Neural crest cell (in vitro differentiated cells): ENCODE results near the gene TMEM95. TPM values are rescaled to one million over a fixed set of nuclear protein-coding genes. Genes with fewer than 3 reads are reported as not detected.

ENCODE experiments used
- DNase-seq: peaks from one replicate; pipeline ENCODE4 v3.0.0; 2021; ENCODE audit warnings: low read depth, mixed read lengths, low spot score
- H3K27ac Mint-ChIP-seq: one replicate; pipeline ENCODE4 v1.8.0; 2021; ENCODE audit warnings: mild to moderate bottlenecking, mixed read lengths; ENCODE audit not compliant: unreplicated experiment
- H3K27me3 Mint-ChIP-seq: 2 replicates; pipeline ENCODE4 v1.8.0; 2021; ENCODE audit warnings: low read depth, mild to moderate bottlenecking, mixed read lengths
- H3K36me3 Mint-ChIP-seq: 2 replicates; pipeline ENCODE4 v1.8.0; 2021; ENCODE audit warnings: low read depth, mild to moderate bottlenecking, mixed read lengths
- H3K4me1 Mint-ChIP-seq: 2 replicates; pipeline ENCODE4 v1.8.0; 2021; ENCODE audit warnings: mixed read lengths
- H3K4me3 Mint-ChIP-seq: one replicate; pipeline ENCODE4 v1.8.0; 2021; ENCODE audit warnings: mild to moderate bottlenecking, mixed read lengths
- H3K9me3 Mint-ChIP-seq: 2 replicates; pipeline ENCODE4 v1.8.0; 2021; ENCODE audit warnings: mixed read lengths
- total RNA-seq: library from RNA; stranded (reverse); gene quantifications from 2 replicates; pipeline ENCODE4 v1.2.1, GENCODE V29; 2021
- TF ChIP-seq, protein P1 (sequence below): fragments of 200-600 bp; sonication (generic); conservative IDR thresholded peaks from 2 replicates; pipeline ENCODE4 v1.5.0; 2021; ENCODE audit warnings: antibody characterized with exemption, mild to moderate bottlenecking

TMEM95 gene
- total RNA-seq, 1 donor from 2014 or later: not detected

- no peaks in the 10 kb centered on the region for H3K9me3 Mint-ChIP-seq
- peaks cover 11% of the 10 kb centered on the region for H3K4me1 Mint-ChIP-seq
- no peak overlapping the region for H3K27ac Mint-ChIP-seq
- no peaks in the 10 kb centered on the region for H3K36me3 Mint-ChIP-seq
- no peak overlapping the region for H3K4me3 Mint-ChIP-seq
- TF ChIP-seq, protein P1, sequence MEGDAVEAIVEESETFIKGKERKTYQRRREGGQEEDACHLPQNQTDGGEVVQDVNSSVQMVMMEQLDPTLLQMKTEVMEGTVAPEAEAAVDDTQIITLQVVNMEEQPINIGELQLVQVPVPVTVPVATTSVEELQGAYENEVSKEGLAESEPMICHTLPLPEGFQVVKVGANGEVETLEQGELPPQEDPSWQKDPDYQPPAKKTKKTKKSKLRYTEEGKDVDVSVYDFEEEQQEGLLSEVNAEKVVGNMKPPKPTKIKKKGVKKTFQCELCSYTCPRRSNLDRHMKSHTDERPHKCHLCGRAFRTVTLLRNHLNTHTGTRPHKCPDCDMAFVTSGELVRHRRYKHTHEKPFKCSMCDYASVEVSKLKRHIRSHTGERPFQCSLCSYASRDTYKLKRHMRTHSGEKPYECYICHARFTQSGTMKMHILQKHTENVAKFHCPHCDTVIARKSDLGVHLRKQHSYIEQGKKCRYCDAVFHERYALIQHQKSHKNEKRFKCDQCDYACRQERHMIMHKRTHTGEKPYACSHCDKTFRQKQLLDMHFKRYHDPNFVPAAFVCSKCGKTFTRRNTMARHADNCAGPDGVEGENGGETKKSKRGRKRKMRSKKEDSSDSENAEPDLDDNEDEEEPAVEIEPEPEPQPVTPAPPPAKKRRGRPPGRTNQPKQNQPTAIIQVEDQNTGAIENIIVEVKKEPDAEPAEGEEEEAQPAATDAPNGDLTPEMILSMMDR: no peak
- DNase-seq: no peak
- peaks cover 54% of the 10 kb centered on the region for H3K27me3 Mint-ChIP-seq
Measured at GRCh38 chr17:7384489-7385081, 29.6 kb downstream of the TMEM95 start.

- H3K9me3 Mint-ChIP-seq: no peaks in the 10 kb centered on the region
- no peak overlapping the region for H3K27ac Mint-ChIP-seq
- TF ChIP-seq, protein P1: no peak
- no peak for DNase-seq
- no peaks in the 10 kb centered on the region for H3K4me1 Mint-ChIP-seq
- H3K36me3 Mint-ChIP-seq: no peaks in the 10 kb centered on the region
- peaks cover 15% of the 10 kb centered on the region for H3K27me3 Mint-ChIP-seq
- H3K4me3 Mint-ChIP-seq: no peak overlapping the region
Measured at GRCh38 chr17:7388856-7389255, 33.9 kb downstream of the TMEM95 start.

DNA sequence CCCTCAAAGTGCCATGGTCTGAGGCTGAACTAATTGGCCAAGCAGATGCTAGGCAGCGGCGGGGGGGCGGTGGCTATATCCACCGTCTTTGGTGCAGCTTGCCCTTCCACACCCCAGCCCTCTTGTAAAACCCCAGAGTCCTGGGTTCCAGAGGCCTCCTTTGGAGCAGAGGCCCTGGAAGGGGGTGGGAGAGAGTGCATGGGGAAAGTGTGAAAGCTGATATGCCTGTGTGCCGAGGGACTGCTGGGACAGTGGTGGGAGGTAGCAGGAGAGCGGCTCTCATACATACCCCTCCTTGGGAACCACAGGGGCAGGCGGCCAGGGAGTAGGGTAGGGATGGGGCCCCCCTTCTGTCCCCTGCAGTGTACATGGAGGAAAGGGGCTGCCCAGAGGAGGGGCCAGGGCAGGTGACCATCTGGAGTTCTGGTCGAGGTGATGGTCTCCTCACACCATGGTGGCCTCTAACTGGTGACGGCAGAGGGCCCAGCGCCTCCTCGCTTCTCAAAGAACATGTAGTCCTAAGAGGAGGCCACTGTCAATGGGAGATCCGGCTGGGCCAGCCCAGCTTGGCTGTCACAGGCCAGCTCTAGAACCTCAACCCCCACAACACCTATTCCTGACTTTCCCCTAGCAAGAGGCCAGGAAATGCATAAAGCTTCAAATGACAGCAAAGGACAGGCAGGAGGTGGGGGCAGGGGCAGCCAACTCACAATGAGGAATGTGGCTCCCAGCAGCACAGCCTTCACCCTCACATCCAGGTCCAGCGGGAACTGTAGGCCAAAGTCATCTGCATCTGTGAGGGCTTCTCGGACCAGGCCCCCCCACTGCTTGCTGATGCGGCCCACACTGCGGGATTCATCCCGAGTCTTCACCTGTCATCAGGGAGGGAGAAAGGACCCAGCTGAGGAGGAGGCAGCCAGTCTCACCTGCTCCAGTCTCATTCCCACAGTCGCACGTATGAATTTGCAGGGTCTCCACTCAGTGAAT, 35.3 kb downstream of the TMEM95 start:
- H3K9me3 Mint-ChIP-seq: no peaks in the 10 kb centered on the region
- TF ChIP-seq, protein P1: no peak
- peaks cover 2% of the 10 kb centered on the region for H3K27me3 Mint-ChIP-seq
- DNase-seq: no peak
- H3K36me3 Mint-ChIP-seq: no peaks in the 10 kb centered on the region
- no peak overlapping the region for H3K4me3 Mint-ChIP-seq
- H3K4me1 Mint-ChIP-seq: peaks cover 5% of the 10 kb centered on the region
- no peak overlapping the region for H3K27ac Mint-ChIP-seq

DNA sequence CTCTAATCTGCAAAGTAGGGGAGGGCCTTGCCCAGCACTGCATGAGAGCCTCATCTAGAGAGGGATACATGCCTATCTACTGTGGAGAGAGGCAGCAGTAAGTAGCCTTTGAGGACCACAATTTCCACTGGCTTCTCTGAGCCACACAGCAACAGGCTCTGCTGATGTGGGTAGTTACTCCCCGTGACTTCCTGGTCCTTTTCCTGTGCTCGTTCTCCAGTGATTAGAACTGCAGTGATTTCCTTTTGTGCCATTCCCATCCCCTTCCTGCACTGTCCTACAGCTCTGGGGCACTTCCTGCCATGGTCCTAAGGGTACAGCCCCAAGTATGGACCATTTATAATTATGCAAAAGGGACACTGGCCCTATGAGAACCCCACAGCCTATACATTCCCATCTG, 36.4 kb downstream of the TMEM95 start:
- TF ChIP-seq, protein P1: no peak
- no peaks in the 10 kb centered on the region for H3K9me3 Mint-ChIP-seq
- no peak overlapping the region for H3K27ac Mint-ChIP-seq
- H3K27me3 Mint-ChIP-seq: no peaks in the 10 kb centered on the region
- H3K4me1 Mint-ChIP-seq: peaks cover 10% of the 10 kb centered on the region
- DNase-seq: no peak
- no peaks in the 10 kb centered on the region for H3K36me3 Mint-ChIP-seq
- peak overlapping the region; percentile 84 for H3K4me3 Mint-ChIP-seq

- H3K36me3 Mint-ChIP-seq: no peaks in the 10 kb centered on the region
- no peaks in the 10 kb centered on the region for H3K27me3 Mint-ChIP-seq
- TF ChIP-seq, protein P1: no peak
- H3K27ac Mint-ChIP-seq: no peak overlapping the region
- peak overlapping the region; percentile 84 for H3K4me3 Mint-ChIP-seq
- no peak for DNase-seq
- no peaks in the 10 kb centered on the region for H3K9me3 Mint-ChIP-seq
- H3K4me1 Mint-ChIP-seq: peaks cover 10% of the 10 kb centered on the region
Measured at GRCh38 chr17:7392696-7393612, 38.0 kb downstream of the TMEM95 start.
